Hepatocyte (in vitro differentiated cells): ENCODE results near the gene LRRK2. TPM values are rescaled to one million over a fixed set of nuclear protein-coding genes. Genes with fewer than 3 reads are reported as not detected.
A peak's percentile ranks its signal among the peaks of the same experiment; 100 is the strongest.

Experiments
- DNase-seq: peaks from one replicate; pipeline ENCODE4 v3.0.0-alpha.2; 2016; ENCODE audit warnings: low spot score
- H2AFZ ChIP-seq: fragments of 200-600 bp; sonication (generic); 2 replicates; pipeline ENCODE4 v1.6.0; 2016; ENCODE audit warnings: antibody characterized with exemption, mild to moderate bottlenecking
- H3K27ac ChIP-seq: fragments of 200-600 bp; sonication (generic); 2 replicates; pipeline ENCODE4 v1.5.1; 2016; ENCODE audit warnings: mild to moderate bottlenecking
- H3K27me3 ChIP-seq: fragments of 200-600 bp; sonication (generic); 2 replicates; pipeline ENCODE4 v1.6.1; 2016
- H3K36me3 ChIP-seq: fragments of 200-600 bp; sonication (generic); replicated peaks from 2 replicates; pipeline ENCODE4 v1.5.1; 2016; ENCODE audit warnings: low read depth; ENCODE audit not compliant: insufficient read depth
- H3K4me1 ChIP-seq: fragments of 200-600 bp; sonication (generic); 2 replicates; pipeline ENCODE4 v1.5.1; 2016; ENCODE audit warnings: mild to moderate bottlenecking, moderate library complexity; ENCODE audit not compliant: insufficient read depth
- H3K4me2 ChIP-seq: fragments of 200-600 bp; sonication (generic); 2 replicates; pipeline ENCODE4 v1.6.0; 2016
- H3K4me3 ChIP-seq: fragments of 200-600 bp; sonication (generic); 2 replicates; pipeline ENCODE4 v1.5.1; 2016; ENCODE audit warnings: mild to moderate bottlenecking
- H3K79me2 ChIP-seq: fragments of 200-600 bp; sonication (generic); 2 replicates; pipeline ENCODE4 v1.6.0; 2017; ENCODE audit warnings: mild to moderate bottlenecking
- H3K9me2 ChIP-seq: fragments of 200-600 bp; sonication (generic); replicated peaks from 2 replicates; pipeline ENCODE4 v1.6.0; 2017; ENCODE audit warnings: mild to moderate bottlenecking; ENCODE audit not compliant: insufficient read depth
- H3K9me3 ChIP-seq: fragments of 200-600 bp; sonication (generic); 2 replicates; pipeline ENCODE4 v1.5.1; 2016; ENCODE audit warnings: low read depth, mild to moderate bottlenecking
- H4K20me1 ChIP-seq: fragments of 200-600 bp; sonication (generic); 2 replicates; pipeline ENCODE4 v1.6.0; 2016; ENCODE audit warnings: mild to moderate bottlenecking; ENCODE audit not compliant: insufficient read depth, poor library complexity, severe bottlenecking
- EZH2 ChIP-seq: fragments of 200-600 bp; sonication (generic); IDR thresholded peaks from 2 replicates; pipeline ENCODE4 v1.6.1; 2016; ENCODE audit warnings: antibody characterized with exemption, mild to moderate bottlenecking, borderline replicate concordance
- EZH2phosphoT487 ChIP-seq: fragments of 200-600 bp; sonication (generic); IDR thresholded peaks from one replicate; pipeline ENCODE4 v1.6.1; 2018; ENCODE audit warnings: antibody characterized with exemption, mild to moderate bottlenecking, low read depth, moderate library complexity; ENCODE audit not compliant: unreplicated experiment, severe bottlenecking
- WGBS: methylation state at CpG from one replicate; pipeline ENCODE4 v1.1.6; 2016; ENCODE audit warnings: low lambda C conversion rate; ENCODE audit errors: missing lambda C conversion rate; 5-methylcytosine and 5-hydroxymethylcytosine counted together
- polyA plus RNA-seq: library from polyadenylated mRNA; unstranded; fragments of >200 nt; fragmentation: Nextera tagmentation; extraction: Ambion mirVana; gene quantifications from 2 replicates; pipeline ENCODE4 v1.2.1, GENCODE V29; 2016
- total RNA-seq: library from RNA; depleted of rRNA; stranded (reverse); fragments of >200 nt; gene quantifications from 2 replicates; pipeline ENCODE4 v1.2.3, GENCODE V29; 2014
- TF ChIP-seq, protein P1 (sequence below): fragments of 200-600 bp; sonication (generic); IDR thresholded peaks from 2 replicates; pipeline ENCODE4 v1.5.1; 2016; ENCODE audit warnings: antibody characterized with exemption, mild to moderate bottlenecking; ENCODE audit not compliant: poor library complexity

Gene LRRK2
- total and polyA plus RNA-seq, 2 experiments from 2014 or later = 0.76 to 4.9 TPM

- no peak for DNase-seq
- Histone ChIP-seq H3K4me2 (no peak overlapping the region), H3K9me2 (no peaks in the 10 kb centered on the region), H3K36me3 (no peaks in the 10 kb centered on the region), H3K4me3 (no peak overlapping the region), H3K9me3 (no peaks in the 10 kb centered on the region), H2AFZ (no peak overlapping the region), H4K20me1 (no peaks in the 10 kb centered on the region), H3K79me2 (no peaks in the 10 kb centered on the region), H3K27ac (no peak overlapping the region), H3K27me3 (no peaks in the 10 kb centered on the region), H3K4me1 (no peaks in the 10 kb centered on the region)
- 88% methylated on average over 1 of the region's 1 CpG for WGBS
- TF ChIP-seq EZH2phosphoT487 = no peak
- TF ChIP-seq EZH2 = no peak
- TF ChIP-seq, protein P1, sequence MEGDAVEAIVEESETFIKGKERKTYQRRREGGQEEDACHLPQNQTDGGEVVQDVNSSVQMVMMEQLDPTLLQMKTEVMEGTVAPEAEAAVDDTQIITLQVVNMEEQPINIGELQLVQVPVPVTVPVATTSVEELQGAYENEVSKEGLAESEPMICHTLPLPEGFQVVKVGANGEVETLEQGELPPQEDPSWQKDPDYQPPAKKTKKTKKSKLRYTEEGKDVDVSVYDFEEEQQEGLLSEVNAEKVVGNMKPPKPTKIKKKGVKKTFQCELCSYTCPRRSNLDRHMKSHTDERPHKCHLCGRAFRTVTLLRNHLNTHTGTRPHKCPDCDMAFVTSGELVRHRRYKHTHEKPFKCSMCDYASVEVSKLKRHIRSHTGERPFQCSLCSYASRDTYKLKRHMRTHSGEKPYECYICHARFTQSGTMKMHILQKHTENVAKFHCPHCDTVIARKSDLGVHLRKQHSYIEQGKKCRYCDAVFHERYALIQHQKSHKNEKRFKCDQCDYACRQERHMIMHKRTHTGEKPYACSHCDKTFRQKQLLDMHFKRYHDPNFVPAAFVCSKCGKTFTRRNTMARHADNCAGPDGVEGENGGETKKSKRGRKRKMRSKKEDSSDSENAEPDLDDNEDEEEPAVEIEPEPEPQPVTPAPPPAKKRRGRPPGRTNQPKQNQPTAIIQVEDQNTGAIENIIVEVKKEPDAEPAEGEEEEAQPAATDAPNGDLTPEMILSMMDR = no peak
These were observed 107.1 kb downstream of the LRRK2 start for GRCh38 chr12:40331886-40332285.

DNA sequence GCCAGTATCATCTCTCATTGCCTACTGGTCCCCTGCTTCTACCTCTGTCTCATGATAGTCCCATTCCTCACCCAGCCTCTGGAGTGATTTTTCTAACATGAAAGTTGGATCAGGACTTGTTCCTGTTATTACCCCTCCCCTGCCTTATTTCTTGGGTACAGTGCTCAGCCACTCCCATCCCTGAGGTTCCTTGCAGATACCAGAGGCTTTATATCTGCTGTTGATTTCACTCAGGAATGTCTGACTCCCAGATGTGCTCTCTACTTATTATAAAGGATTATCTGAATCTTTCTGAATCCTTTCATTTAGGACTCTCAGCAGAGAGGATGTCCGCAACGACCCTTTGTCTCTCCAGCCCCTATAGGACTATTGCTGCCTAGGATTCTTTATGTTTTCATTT is 111.2 kb downstream of the LRRK2 start:
- DNase-seq = no peak

DNA sequence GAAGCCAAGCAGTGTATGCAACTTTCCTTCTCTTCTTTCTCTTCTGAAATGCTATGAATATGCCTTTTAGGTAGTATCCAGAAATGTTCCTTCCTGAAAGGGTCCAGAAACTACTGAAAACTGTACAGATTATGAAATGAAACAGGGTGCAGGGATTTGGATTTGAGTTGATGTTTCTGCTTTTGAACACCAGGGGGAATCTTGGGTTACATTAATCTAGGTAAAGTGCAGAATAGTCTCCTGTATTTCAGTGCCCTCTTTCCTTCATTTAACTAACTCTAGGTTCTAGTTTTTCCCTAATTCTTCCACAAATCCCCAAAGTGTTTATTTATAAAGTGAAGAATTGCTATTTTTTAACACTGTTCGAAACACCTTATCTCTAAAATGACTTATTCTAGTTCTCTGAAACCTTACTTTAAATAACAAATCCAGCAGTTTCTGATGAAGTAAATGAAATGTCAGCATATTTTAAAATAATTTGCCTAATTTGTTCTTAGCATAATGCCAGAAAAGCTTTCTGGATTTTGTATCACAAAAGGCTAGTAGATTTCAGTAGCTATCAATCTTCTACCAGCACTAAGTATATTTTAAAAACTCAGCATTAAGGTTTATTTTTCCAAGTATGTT is 111.9 kb downstream of the LRRK2 start:
- Histone ChIP-seq H2AFZ (no peak overlapping the region), H3K27me3 (no peaks in the 10 kb centered on the region), H3K36me3 (no peaks in the 10 kb centered on the region), H3K4me2 (peak overlapping the region; percentile 12), H3K9me3 (no peaks in the 10 kb centered on the region), H3K79me2 (no peaks in the 10 kb centered on the region), H3K27ac (no peak overlapping the region), H3K9me2 (no peaks in the 10 kb centered on the region), H3K4me3 (no peak overlapping the region), H3K4me1 (no peaks in the 10 kb centered on the region), H4K20me1 (no peaks in the 10 kb centered on the region)
- peak; percentile 22 for DNase-seq
- WGBS = 68% methylated on average over 1 of the region's 1 CpG
- TF ChIP-seq, protein P1 = peak; percentile 45
- TF ChIP-seq EZH2 (no peak), EZH2phosphoT487 (no peak)

More for the DNA sequence above, 111.2 kb downstream of the LRRK2 start:
- H3K4me3 ChIP-seq = no peak overlapping the region
- H3K27ac ChIP-seq = no peak overlapping the region
- H3K79me2 ChIP-seq = no peaks in the 10 kb centered on the region
- H3K4me1 ChIP-seq = no peaks in the 10 kb centered on the region
- no peak overlapping the region for H2AFZ ChIP-seq
- peak overlapping the region; percentile 12 for H3K4me2 ChIP-seq
- no peaks in the 10 kb centered on the region for H3K9me2 ChIP-seq
- WGBS = 69% methylated on average over 2 of the region's 2 CpGs
- no peaks in the 10 kb centered on the region for H3K27me3 ChIP-seq
- TF ChIP-seq EZH2phosphoT487 (no peak), EZH2 (no peak)
- TF ChIP-seq, protein P1 = no peak
- H3K9me3 ChIP-seq = no peaks in the 10 kb centered on the region
- H3K36me3 ChIP-seq = no peaks in the 10 kb centered on the region
- H4K20me1 ChIP-seq = no peaks in the 10 kb centered on the region

GRCh38 chr12:40338071-40338470 is 113.3 kb downstream of the LRRK2 start:
- TF ChIP-seq EZH2phosphoT487 (no peak), EZH2 (no peak)
- TF ChIP-seq, protein P1 = no peak
- 52% methylated on average over 1 of the region's 1 CpG for WGBS
- H3K27me3 ChIP-seq = no peaks in the 10 kb centered on the region

More at GRCh38 chr12:40338071-40338470, 113.3 kb downstream of the LRRK2 start:
- Histone ChIP-seq H2AFZ (no peak overlapping the region), H3K9me2 (no peaks in the 10 kb centered on the region), H3K27ac (no peak overlapping the region), H3K4me1 (no peaks in the 10 kb centered on the region), H3K4me2 (no peak overlapping the region), H3K9me3 (no peaks in the 10 kb centered on the region), H3K79me2 (no peaks in the 10 kb centered on the region), H4K20me1 (no peaks in the 10 kb centered on the region), H3K4me3 (no peak overlapping the region), H3K36me3 (no peaks in the 10 kb centered on the region)
- DNase-seq = no peak
